Inflammatory macrophage (primary cell): Measurements from ENCODE around the gene GSE1.
A peak's percentile ranks its signal among the peaks of the same experiment; 100 is the strongest.

ENCODE experiments used
- DNase-seq, 2 donors: peaks; one replicate each; pipeline ENCODE4 v3.0.0-alpha.2; 2020 to 2022

Gene GSE1

DNA sequence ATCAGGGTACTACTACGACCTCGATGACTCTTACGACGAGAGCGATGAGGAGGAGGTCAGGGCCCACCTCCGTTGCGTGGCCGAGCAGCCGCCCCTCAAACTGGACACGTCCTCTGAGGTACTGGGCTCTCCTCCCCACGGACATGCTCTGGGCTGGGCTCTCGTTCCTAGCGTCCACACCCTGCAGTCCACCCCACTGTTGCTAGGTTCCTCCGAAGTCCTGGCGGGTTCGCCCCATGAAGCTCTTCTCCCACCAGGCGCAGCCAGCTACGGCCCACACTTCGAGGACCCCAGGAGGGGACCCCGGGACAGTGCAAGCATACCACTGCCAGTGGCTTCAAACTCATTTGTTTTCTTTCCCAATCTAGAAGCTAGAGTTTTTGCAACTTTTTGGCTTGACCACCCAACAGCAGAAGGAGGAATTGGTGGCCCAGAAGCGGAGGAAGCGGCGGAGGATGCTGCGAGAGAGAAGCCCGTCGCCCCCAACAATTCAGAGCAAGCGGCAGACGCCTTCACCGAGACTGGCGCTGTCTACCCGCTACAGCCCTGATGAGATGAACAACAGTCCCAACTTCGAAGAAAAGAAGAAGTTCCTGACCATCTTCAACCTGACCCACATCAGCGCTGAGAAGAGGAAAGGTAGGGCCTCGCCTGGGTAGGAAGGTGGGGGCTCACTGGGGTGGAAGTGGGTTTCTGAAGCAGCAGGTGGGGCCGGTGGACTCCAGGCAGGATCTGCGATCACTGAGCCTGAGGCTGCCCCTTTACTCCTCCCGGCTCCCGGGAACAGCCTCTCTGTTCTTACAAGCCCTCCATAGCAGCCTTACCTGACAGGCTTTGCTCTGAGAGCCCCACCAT lies 50.1 kb downstream of the GSE1 start:
- no peak for DNase-seq

DNA sequence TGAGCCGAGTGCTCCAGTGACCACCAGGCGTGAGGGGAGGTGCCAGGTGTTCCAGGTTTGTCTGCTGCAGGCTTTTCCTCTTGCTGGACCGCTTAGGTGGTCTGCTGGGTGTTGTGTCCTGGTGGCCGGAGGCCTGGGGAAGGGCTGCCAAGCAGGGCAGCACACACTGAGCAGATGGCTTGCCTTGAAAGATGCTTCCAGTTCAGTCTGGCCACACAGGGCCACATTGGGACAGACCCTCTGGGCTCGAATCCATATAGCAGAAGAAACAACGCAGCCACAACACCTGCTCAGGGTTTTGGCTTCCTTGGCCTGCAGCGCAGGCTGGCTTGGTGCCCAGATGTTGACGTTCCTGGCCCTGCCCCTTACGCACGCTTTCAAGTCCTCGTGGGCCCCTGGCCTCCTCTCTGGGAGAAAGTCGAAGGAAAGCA lies 50.8 kb downstream of the GSE1 start:
- DNase-seq: no peak

DNA sequence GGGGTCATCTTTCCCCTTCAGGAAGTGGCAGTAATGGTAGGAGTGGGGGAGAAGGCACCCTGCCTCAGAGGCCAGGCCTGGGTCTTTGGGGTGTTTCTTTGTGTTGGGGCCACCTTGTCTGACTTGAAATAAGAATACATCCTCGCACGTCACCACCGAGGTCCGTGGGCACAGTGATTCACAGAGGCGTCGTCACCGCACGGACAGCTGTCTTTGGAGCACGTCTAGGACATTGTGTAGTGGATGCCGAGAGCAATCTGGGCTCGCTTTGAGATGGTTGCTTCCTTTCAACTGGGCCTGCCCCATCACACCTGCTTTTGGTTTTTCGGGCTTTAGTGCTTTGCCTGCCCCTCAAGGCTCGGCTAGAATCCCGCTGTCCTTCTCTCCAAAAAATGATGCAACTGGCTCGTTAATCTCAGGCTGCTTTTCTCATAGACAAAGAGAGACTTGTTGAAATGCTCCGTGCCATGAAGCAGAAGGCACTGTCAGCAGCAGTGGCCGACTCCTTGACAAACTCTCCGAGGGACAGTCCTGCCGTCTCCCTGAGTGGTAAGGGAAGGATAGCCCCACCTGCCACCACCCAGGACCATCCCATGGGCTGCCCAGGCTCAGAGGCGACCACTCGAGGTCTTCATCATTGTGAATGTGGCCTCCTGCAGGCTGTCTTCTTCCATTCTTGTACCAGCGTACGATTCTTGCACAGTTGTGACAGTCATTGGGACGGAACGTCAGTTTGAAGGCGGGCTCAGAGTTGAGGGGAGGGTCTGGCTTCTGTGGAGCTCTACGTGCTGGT lies 51.7 kb downstream of the GSE1 start:
- no peak for DNase-seq

DNA sequence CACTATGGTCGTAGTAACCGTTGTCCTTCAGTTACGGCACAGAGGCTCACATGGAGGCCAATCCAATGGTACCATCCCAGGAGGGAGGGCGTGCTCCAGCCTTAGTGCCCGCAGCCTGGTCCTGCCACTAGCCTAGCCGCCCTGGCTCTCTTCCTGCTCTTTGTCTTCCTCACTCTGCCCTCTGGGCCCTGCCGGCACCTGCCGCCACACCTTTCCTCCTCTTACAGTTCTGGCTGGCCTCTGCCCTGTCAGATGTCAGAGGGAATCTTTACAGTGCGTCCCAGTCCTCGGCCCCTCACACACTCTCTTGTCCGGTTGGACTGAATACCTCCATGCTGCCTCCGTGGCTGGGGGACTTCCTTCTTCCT lies 52.2 kb downstream of the GSE1 start:
- DNase-seq: no peak

DNA sequence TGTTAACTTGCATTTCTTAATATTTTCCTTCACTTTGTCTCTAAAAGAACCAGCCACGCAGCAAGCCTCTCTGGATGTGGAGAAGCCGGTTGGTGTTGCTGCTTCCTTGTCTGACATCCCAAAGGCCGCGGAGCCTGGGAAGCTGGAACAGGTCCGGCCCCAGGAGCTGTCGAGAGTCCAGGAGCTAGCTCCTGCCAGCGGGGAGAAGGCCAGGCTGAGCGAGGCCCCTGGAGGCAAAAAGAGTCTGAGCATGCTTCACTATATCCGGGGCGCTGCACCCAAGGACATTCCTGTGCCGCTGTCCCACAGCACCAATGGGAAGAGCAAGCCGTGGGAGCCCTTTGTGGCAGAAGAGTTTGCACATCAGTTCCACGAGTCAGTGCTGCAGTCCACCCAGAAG lies 52.8 kb downstream of the GSE1 start:
- DNase-seq: no peak

DNA sequence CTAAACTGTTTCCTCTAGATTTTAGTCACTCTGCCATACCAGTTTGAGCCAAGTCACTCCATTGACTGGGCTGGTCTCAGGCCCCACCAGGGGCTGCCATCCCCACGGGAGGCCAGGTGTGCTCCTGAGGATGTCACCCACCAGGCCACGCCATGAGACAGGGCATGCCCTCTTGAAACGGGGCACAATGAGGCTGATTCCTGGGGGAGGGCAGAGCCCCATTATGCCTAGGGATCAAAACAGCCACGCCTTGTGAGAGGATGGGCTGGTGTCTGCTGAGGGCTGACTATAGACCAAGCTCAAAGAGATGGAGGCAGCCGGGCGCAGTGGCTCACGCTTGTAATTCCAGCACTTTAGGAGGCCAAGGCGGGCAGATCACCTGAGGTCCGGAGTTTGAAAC lies 54.1 kb downstream of the GSE1 start:
- no peak for DNase-seq

DNA sequence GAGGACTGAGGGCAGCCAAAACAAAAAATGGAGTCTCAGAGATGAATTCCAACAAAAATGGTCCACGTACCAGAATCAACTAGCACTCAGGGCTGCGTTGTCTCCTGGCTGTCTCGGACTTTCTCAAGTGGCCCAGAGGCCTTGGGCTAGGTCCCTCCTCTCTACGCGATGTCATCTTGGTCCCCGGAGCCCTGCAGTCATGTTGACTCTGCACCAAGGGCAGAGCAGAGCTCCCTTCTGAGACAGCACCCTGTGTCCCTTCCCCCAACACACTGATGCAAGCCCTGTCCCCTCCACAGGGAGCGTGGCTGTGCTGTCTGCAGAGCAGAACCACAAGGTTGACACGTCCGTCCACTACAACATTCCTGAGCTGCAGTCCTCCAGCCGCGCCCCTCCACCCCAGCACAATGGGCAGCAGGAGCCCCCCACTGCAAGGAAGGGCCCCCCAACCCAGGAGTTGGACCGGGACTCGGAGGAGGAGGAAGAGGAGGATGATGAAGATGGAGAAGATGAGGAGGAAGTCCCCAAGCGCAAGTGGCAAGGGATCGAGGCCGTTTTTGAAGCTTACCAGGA lies 54.8 kb downstream of the GSE1 start:
- no peak for DNase-seq

DNA sequence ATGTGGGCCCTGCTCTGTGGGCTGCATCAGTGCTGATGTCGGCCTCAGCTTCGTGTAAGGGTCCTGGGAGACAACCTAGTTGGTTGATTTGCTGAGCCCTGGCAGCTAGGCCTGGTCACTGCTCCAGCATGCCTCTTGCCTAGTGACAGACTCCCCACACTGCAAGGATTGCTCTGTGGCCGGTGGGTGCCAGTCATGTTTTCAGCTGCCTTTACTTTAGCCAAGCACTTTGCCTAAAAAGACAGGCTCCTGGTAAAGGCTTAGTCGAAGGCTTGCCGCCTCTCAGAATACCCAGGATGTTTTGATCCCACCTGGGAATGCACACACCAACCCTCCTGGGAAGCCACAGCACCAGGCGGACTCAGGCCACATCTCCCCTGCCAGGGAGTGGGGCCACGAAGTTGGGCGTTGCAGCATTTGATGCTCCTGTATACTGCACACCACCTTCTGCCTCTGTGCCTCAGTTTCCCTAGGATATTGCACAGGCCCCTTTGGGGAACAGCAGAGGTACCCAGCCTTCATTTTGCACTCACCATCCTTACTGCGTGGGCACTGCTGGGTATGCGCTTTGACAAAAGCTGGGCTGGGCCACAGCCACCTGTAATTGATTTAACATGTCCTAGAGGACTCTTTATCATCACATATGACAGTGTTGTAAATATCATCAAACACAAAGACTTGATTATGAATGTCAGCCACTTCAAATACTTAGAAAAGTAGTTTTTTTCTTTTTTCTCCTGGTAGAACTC lies 55.7 kb downstream of the GSE1 start:
- no peak for DNase-seq

DNA sequence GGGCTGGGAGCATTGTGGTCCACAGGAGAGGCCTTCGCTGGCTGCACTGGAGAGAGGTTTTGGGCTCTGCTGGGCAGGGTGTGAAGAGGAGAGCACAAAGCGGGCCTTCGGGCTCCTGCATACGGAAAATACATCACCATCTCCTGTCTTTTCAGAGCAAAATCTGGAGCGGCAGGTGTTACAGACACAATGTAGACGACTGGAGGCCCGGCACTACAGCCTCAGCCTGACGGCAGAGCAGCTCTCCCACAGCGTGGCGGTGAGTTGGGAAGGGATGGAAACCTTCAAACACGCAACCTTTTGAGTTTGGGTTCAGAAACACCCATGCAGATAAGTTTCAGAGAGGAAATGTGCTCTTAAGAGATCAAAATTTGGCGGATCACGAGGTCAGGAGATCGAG lies 57.7 kb downstream of the GSE1 start:
- DNase-seq: no peak

DNA sequence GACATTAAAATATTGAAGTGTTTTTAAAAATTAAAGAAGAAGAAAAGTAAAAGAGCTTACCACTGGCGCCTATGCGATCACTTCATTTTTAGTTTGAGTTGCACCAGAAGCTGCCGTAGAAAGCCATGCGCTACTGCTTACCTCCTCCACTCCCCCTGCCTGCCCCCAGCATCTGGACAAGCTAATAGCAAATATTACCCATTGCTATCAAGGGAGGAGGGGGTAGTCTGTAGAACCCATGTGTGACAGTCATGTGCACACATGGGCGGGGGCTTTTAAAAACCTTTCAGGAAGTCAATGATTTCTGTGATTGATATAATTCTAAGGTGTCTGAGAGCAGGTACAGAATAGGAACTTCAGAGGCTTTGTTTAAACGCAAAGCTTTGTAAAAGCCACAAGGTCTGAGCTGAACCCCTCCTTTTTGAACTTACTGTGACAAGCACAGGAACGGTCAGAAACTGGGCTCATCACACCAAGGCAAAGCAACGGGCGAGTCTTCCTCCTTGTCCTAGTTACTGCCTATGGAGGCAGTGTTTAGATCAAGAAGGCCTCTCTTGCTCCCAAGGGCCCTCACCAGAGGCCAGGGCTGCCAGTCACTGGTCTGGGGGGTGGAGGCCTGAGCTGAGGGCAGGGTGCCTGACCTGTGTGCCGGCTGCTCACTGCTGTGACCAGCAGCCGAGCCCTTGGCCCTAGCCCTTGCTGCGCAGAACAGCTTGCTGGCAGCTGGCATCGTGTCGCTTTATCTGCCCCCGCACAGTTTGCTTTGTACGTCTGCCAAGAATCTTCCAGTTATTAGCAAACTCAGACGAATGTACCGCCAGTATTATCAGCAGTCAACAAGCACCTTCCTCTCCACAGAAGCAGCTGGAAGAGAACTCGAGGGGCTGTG lies 60.7 kb downstream of the GSE1 start:
- DNase-seq: no peak

DNA sequence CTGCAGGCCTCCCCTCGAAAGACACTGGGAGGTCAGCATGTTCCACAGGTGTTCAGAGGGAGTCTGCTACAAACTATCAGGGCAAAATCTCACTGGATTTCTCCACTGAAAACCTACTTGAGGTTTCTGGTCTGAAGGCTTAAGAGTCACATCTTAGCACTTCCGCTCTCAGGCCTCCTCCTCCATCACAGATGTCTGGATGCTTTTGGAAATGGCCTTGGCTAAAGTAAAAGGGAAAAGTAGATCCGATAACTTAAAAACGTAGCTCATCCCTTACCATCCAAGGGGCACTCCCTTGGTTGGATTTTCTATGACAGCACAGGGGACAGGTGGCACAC lies 61.3 kb downstream of the GSE1 start:
- no peak for DNase-seq

DNA sequence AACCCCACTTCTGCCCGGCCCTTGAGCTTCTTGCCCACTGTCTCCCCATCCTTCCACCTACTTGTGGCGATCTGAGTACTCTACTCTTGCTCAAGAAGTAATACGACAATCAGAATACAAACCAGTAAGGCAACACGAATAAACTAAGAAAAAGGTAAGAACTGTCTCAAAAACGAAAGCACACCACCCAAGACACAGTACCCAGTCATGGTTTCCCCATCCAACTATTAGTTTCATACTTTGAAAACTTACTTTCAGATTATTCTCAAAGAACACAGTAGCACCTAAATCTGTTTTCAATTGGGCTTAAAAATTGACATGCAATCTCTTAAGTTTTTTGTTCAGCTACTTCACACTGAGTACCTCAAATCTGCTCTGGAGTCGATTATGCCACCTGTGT lies 61.7 kb downstream of the GSE1 start:
- no peak for DNase-seq

DNA sequence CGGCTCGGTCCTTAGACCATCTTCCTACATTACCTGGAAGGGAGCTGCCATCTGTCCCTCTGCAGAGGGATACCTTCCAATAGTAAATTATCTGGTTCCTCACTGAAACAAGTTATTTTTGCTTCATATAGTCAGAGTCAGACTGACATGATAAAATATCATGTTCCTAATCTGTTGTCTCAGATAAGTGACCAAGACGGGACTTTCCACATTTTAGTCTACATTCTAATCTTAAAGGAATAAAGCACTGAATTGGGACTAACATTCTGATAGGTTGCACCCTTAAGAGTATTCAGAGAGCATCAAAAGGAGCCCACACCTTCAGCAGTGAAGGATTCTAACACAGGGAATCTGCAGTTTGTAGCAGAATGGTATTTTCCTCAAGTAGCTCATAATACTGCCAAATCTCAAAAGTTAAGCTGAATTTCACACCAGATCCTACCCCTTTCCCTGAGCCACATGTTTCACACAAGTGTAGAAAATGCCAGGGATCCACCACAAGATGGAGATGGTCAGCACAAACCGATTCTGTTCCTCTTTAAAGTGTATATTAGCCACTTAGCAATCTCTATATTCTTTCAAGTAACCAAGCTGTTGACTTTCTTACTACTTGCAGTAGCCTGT lies 62.2 kb downstream of the GSE1 start:
- DNase-seq: peak; percentile 37 to 62

DNA sequence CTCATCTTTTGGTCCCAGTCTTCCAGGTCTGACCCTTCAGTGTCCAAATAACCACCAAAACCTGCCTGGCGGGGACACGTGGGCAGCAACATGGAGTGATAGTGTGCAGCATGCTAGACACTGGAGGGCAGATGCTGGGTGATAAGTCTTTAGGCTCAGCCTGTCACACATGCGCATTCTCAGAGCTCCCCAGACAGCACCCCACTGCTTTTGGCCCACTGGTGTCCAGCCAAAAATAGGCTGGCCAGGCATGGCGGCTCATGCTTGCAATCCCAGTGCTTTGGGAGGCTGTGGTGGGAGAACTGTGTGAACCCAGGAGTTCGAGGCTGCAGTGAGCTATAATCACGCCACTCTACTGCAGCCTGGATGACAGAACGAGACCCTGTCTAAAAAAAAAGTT lies 63.3 kb downstream of the GSE1 start:
- DNase-seq: no peak

DNA sequence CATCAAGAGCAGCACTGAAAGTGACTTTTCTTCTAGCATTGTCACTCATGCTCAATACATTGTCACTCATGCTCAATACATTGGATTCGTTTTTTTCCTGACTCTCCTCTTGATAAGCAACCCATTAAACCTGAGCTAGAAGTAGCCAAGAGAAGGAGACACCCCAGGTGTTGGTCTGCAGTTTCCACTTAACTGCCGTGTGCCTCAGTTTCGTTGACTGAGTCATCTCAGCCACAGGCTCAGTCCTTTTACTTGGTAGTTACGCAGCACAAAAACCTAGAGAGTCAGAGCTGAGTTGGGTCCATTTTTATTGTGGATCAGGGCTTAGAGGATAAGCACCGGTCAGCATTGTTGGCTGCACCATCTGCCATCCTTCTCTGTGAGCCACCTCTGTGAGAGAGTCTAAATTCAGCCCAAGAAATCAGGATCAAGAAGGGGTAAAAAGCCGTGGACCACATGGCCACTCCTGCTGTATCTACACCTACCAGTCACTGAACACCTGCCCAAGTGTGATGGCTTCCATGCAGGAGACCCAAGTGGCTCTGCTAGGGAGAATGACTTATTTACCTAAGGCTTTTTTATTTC lies 64.4 kb downstream of the GSE1 start:
- DNase-seq: no peak

DNA sequence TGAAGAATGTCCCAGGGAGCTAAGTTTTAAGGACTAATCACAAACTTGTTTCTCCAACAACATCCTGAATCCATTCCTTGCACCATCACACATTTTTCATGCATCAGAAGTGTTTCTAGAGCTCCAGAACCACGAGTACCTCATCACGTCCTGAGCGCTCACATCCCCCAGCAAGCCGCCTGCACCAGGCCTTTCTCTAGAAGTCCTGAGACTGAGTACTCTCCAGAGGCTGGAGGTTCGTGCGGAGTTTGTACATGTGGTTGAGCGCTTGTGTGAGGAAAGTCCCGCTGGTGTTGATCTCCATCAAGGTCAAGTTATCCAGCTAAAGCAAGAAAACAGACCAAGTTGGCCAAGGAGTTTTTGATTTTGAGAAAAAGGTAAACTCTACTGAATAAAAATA lies 64.9 kb downstream of the GSE1 start:
- no peak for DNase-seq

DNA sequence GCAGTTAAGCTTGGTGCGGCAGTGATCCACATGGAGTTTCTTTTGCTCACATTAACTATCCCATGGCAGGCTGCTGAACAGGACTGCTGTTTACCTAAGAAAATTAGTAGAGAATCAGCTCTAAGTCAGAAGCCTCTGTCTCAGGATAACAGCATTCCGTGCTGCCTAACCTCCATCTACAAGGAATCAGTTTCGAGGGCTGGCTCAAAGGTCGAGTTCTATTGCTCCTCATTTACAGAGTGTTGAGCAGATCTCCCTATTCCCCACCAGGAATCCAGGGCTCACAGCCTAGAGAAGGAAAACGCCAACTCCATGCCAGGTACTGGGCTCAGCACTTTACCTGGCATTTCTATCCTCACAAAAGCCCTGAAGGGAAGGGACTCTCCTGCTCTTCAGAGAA lies 65.7 kb downstream of the GSE1 start:
- no peak for DNase-seq

DNA sequence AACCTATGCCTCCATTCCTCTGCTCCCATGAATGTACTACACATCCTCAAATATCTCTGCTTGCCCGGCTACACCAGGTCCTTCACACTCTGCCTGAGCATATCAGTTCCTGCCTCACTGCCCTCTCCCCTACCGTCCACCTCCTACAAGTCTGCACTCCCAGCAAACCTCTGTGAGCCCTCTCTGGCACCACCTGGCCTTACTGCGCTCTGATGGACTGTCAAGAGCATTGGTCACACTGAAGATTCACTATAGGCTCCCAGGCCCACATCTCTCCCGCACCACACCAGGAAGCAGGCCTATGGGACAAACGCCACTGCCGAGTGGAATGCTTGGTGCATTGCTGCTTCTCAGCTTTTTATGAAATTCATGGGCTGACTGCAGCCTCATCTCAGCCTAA lies 66.7 kb downstream of the GSE1 start:
- no peak for DNase-seq

DNA sequence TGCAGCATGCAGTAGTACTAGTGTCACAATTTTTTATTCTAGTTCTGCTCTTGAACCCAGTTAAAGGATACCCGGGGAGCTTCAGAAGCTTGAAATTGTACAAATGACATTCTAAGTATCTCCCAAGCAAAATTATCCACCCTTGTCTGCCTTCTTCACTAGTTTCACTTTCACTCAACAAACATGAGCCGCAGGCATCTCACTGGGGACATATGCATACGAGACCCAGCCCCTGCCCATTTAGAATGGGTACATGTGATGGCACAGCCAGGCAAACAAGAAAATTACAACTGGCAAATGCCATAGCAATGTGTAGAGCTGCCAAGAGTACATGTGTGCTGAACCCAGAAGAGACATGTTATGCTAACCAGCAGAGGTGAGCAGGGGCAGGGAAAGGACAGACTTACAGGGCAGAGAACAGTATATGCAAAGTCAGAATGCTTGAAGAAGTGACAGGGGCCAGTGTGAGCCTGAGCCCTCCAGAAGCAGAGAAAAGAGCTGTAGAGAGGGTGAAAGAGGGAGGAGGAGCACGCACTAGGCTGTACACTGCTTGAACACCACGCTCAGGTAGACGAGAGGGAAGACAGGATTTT lies 67.3 kb downstream of the GSE1 start:
- no peak for DNase-seq

DNA sequence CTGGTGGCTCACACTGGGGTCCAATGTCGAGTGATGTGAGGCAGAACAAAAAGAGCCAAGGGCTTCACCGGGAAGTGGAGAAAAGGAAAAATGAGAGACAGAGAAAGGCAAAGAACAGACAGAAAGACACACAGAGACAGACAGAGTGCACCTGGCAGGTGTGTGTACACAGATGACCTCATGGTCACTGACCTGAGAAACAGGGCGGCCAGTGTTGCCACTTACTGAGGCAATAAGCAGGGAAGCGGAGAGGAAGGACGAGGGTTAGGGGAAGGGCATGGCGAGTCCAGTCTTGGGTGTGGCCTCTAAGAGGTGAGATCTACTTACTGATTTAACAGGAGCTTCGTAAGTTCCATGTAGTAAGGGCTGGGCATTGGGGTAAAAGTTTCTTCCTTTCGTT lies 68.1 kb downstream of the GSE1 start:
- DNase-seq: no peak

DNA sequence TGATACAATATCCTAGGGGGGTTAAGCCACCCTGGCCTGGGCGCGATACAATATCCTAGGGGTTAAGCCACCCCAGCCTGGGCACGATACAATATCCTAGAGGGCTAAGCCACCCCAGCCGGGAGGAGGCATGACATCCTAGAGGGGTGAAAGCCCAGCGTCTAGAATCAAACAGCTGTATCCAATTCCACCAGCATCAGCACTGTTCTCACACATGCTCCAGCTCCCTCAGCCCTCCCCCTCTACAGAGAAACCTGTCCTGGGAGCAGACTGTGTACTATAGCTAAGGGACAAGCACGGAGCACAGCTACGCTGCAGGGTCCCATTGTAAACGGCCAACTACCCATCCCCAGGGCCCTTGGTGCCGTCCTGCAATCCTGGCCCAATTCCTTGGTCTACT lies 69.4 kb downstream of the GSE1 start:
- DNase-seq: no peak
